CD4-positive, alpha-beta T cell treated with Interleukin-21 for 1 hour (primary cell): Measurements from ENCODE around the gene PELI2.

Experiments
- DNase-seq: peaks from one replicate; pipeline ENCODE4 v3.0.0-alpha.2; 2020

The PELI2 gene

DNA sequence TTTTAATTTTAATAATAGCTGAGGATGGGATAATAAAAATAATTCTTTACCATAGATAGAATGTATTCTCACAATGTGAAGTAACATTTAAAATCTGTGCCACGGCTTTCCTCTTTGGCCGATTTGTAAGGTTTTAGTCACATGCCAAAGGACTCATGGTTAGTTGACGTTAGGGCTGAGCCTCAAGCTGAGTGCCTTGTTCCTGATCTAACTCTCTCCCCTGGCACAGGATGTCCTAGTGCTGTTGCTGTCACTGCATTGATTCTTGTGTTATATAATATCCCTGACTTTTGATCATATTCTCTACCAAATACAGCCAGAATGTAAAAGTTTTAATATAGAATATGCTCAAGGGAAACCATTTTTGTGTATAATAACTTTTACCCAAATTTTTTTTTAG, 144.3 kb downstream of the PELI2 start:
- DNase-seq: no peak

- no peak for DNase-seq
Observed at GRCh38 chr14:56268039-56268438, 149.8 kb downstream of the PELI2 start.

- DNase-seq: no peak
Observed at GRCh38 chr14:56268673-56269072, 150.5 kb downstream of the PELI2 start.

GRCh38 chr14:56270921-56271320, 152.7 kb downstream of the PELI2 start:
- no peak for DNase-seq

GRCh38 chr14:56271970-56272369, 153.8 kb downstream of the PELI2 start:
- DNase-seq: no peak

- no peak for DNase-seq
Observed at GRCh38 chr14:56273155-56273554, 154.9 kb downstream of the PELI2 start.

GRCh38 chr14:56273951-56274350, 155.7 kb downstream of the PELI2 start:
- no peak for DNase-seq

- no peak for DNase-seq
Observed at GRCh38 chr14:56274556-56274955, 156.3 kb downstream of the PELI2 start.

- DNase-seq: no peak
Observed at GRCh38 chr14:56276108-56276507, 157.9 kb downstream of the PELI2 start.

GRCh38 chr14:56278383-56278782, 160.2 kb downstream of the PELI2 start:
- no peak for DNase-seq

- no peak for DNase-seq
Observed at GRCh38 chr14:56280843-56281242, 162.6 kb downstream of the PELI2 start.

- no peak for DNase-seq
Observed at GRCh38 chr14:56282179-56282578, 164.0 kb downstream of the PELI2 start.

GRCh38 chr14:56284641-56285040, 166.4 kb downstream of the PELI2 start:
- no peak for DNase-seq

- no peak for DNase-seq
Observed at GRCh38 chr14:56289155-56289554, 170.9 kb downstream of the PELI2 start.

DNA sequence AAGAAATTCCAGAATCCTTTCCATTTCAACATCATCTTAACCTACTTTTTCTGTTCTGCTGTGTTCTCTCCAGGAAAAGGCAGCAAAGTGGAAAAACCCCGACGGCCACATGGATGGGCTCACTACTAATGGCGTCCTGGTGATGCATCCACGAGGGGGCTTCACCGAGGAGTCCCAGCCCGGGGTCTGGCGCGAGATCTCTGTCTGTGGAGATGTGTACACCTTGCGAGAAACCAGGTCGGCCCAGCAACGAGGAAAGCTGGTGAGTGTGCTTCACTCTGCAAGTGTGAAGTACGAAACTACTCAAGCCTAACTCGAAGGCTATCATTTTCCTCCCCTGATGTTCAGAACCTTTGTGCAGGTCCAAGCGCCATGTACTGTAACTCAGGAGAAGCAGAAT, 172.0 kb downstream of the PELI2 start:
- DNase-seq: no peak

DNA sequence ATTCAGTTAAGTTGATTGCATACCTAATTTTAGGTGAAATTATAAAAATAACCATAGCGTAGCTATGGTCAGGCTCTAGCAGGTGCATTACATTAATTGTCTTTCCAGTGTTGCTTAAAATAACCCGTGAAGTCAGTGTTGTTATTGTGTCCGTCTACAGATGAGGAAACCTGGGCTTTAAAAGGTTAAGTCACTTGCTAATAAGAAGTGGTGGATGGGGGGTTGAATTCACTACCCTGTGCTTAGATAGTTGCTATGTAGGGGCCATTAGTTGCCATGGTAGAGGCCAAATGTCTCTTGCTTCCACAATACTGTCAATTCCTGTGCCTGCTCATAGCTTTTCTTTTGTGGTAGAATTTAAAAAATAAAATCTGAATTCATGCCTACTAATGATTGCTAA, 174.8 kb downstream of the PELI2 start:
- no peak for DNase-seq

DNA sequence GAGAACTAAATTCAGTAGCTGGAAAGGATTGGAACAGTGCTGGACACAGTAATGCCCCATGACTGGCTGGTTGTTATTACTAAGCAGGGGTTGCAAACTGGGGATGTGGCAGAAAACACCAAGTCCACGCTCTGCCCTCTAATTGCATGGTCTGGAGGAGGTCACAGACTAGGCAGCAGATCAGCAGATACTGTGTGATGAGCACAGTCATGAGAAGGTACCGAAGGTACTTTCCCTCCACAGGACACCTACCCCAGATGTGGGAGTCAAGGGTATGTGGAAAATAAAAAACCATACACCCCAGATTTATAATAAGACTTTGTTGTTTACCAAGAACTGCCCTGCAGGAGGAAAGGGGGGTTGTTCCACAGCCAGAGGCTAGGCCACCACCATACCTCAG, 175.3 kb downstream of the PELI2 start:
- DNase-seq: no peak

DNA sequence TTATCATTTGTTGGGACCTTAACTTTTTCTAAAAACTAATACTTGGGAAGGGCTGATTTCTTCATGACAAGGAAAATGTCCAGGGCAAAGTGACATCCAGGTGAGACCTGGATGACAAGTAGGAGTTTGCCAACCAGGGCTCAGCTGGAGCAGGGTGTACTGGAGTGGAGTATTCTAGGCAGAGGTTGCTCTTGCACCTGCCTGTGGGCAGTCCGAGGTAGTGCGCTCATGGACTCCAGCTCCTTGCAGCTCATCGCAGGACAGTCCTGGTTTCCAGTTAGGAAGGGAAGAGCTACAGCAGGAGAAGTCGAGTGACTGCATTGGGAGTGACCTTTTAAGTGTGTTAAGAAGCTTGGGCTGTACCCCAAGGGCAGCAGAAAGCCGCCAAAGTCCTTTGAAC, 175.9 kb downstream of the PELI2 start:
- DNase-seq: no peak

GRCh38 chr14:56295743-56296142, 177.5 kb downstream of the PELI2 start:
- no peak for DNase-seq

DNA sequence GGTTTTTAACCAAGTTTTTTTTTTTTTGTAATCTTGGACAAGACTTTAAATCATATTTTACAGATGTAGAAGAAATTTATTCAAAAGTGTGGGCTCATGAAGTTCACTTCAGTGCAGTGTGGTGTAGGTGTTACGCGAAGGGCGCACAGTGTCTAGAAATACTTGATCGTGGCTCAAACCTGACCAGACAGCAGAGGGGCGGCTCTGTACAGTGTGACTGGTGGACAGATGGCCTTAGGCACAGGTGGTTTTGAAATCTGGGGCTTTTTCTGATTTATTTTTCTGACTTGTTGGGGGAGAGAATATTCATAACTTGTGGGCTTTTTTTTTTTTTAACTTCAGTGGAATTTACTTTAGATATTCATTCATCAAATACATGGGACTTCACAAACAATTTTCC, 179.2 kb downstream of the PELI2 start:
- DNase-seq: no peak

DNA sequence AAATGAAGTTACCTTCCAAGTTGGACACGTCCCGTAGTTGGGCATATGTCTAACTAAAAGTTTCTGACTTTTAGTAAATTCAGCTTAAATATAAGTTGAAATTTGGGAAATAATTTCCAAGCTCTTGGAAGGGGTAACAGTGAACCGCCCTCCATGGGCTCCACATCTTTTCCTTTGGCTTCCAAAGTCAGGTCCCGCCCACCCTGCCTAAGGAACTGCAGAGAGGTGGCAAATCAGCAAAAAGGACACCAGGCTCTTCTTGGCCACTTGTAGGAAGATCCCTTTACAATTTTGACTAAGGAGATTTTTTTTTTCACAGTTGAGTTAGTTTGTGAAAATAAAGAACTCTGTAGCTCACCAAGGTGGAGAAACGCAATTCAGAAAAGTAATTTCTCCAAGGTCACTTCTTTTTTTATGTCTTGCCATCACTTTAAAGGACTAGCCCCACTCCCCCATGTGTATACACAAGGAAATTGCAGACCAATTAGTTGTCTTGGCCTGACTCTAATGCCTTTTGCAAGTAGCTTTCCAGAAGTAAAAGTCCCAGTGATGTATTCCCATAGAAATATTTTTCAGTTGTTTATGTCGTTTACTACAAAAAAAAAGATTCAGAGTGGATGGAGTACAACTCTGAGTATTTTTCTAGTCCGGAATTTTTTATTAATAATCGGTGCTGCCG, 181.2 kb downstream of the PELI2 start:
- DNase-seq: no peak

DNA sequence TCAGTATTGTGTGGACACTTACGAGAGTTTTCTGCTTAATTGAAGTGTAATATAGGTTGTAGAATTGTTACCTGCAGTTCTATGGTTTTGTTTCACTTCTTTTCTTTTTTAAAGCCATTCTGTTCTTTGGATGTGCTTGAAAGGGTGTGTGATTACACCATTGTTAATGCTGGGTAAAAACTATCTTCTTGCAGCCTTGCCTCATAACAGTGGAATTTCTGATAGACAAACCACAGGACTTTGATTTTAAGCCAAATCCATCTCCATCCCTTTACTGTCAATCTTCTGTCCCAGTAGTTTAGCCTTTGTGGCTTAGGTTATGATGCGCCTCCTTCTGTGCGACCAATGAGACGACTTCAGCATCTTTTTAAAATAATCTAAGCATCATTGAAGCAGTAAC, 182.3 kb downstream of the PELI2 start:
- DNase-seq: no peak

DNA sequence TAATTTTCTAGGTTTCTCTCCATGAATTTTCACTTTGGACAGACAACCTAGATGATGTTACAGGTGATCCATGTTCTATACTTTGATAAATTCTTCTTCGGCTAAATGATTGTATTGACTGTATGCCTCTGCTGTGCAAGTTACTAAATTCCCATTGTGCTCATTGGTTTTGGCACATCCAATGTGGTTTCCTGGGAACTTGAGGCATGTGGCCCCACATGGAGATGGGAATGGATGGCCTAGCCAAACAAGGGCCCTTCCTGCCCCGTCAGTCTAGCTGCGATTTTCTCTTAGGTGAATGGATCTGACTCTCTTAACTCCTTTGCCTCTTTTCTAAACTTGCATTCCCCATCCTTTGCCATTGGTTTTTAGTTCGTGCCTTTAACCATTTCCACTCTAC, 186.2 kb downstream of the PELI2 start:
- DNase-seq: no peak

GRCh38 chr14:56309198-56309597, 191.0 kb downstream of the PELI2 start:
- no peak for DNase-seq

DNA sequence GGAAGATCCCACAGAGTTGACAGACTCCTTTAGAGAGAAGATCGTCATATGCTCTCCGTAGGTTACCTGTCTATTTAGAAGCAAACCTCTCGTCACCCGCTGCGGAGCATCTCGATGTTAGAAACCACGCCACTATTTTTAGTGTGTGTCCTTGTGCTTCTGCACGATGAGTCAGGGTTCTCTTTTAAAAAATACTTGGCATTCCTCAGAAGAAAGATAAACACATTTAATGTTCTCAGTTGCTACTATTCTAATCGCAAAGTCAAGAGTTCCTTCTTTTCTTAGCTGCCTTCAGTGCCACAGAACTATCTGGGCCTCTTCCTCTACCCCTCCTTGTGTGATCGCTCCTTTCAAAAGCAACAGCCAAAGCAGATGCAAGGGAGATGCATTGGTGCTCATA, 192.4 kb downstream of the PELI2 start:
- DNase-seq: no peak

DNA sequence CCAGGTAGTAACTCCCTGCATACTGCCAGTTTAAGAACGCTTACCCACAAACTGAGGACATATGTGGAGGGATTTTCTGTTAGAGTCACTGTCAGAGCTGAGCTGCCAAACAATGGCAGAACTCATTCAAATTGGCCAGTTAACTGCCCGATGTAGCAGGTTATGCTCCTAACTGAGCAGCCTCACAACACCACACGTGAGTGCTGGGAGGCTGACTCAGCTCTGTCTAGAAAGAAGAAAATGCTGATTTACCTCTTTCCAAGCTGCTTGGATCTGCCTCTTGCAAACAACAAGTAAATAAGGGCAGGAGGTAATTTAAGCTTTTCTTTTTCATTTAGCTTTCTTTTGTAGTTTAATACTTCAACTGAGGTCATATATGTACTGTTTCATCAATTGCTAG, 195.6 kb downstream of the PELI2 start:
- DNase-seq: no peak
